Mononuclear cell (primary cell): Measurements from ENCODE around the gene GNAO1. TPM values are rescaled to one million over a fixed set of nuclear protein-coding genes. Genes with fewer than 3 reads are reported as not detected.

Source experiments
- H3K27me3 ChIP-seq: 2 replicates; pipeline ENCODE4 v1.6.0; 2011; ENCODE audit warnings: low read length, control low read depth; ENCODE audit not compliant: insufficient read depth
- H3K4me1 ChIP-seq: 2 replicates; pipeline ENCODE4 v1.5.1; 2011; ENCODE audit warnings: mild to moderate bottlenecking, low read length, control low read depth; ENCODE audit not compliant: insufficient read depth
- H3K4me3 ChIP-seq: 2 replicates; pipeline ENCODE4 v1.5.1; 2011; ENCODE audit warnings: mild to moderate bottlenecking, low read length, moderate library complexity
- H3K9me3 ChIP-seq: 2 replicates; pipeline ENCODE4 v1.5.1; 2011; ENCODE audit warnings: low read depth, mild to moderate bottlenecking, control low read depth, low read length
- total RNA-seq: library from RNA; depleted of rRNA; stranded (reverse); fragments of >200 nt; gene quantifications from one replicate; pipeline ENCODE4 v1.2.3, GENCODE V29; 2012

GNAO1 gene
- total RNA-seq, 1 donor = 0.84 TPM

GRCh38 chr16:56362057-56362655 is 170.9 kb downstream of the GNAO1 start:
- no peaks in the 10 kb centered on the region for H3K27me3 ChIP-seq
- no peak overlapping the region for H3K4me3 ChIP-seq

GRCh38 chr16:56362706-56363105 is 171.4 kb downstream of the GNAO1 start:
- Histone ChIP-seq H3K9me3 (no peaks in the 10 kb centered on the region), H3K4me1 (peaks cover 9% of the 10 kb centered on the region), H3K27me3 (no peaks in the 10 kb centered on the region), H3K4me3 (no peak overlapping the region)

More at GRCh38 chr16:56362057-56362655, 170.9 kb downstream of the GNAO1 start:
- Histone ChIP-seq H3K4me1 (peaks cover 14% of the 10 kb centered on the region), H3K9me3 (no peaks in the 10 kb centered on the region)

- Histone ChIP-seq H3K9me3 (no peaks in the 10 kb centered on the region), H3K27me3 (no peaks in the 10 kb centered on the region), H3K4me1 (peaks cover 4% of the 10 kb centered on the region), H3K4me3 (no peak overlapping the region)
Observed at GRCh38 chr16:56363181-56363716, 172.0 kb downstream of the GNAO1 start.

- no peaks in the 10 kb centered on the region for H3K9me3 ChIP-seq
- H3K4me3 ChIP-seq = no peak overlapping the region
- H3K27me3 ChIP-seq = no peaks in the 10 kb centered on the region
- peaks cover 4% of the 10 kb centered on the region for H3K4me1 ChIP-seq
Observed at GRCh38 chr16:56363781-56364565, 172.7 kb downstream of the GNAO1 start.

GRCh38 chr16:56364865-56365264 is 173.6 kb downstream of the GNAO1 start:
- H3K27me3 ChIP-seq = no peaks in the 10 kb centered on the region
- H3K4me3 ChIP-seq = no peak overlapping the region
- peaks cover under 1% of the 10 kb centered on the region for H3K4me1 ChIP-seq
- no peaks in the 10 kb centered on the region for H3K9me3 ChIP-seq

- no peaks in the 10 kb centered on the region for H3K9me3 ChIP-seq
- no peaks in the 10 kb centered on the region for H3K27me3 ChIP-seq
- H3K4me1 ChIP-seq = no peaks in the 10 kb centered on the region
- H3K4me3 ChIP-seq = no peak overlapping the region
Observed at GRCh38 chr16:56365552-56365951, 174.3 kb downstream of the GNAO1 start.

- Histone ChIP-seq H3K27me3 (no peaks in the 10 kb centered on the region), H3K4me1 (peaks cover under 1% of the 10 kb centered on the region), H3K4me3 (no peak overlapping the region), H3K9me3 (no peaks in the 10 kb centered on the region)
Observed at GRCh38 chr16:56366945-56367344, 175.7 kb downstream of the GNAO1 start.

- Histone ChIP-seq H3K4me1 (peaks cover 7% of the 10 kb centered on the region), H3K4me3 (no peak overlapping the region), H3K27me3 (no peaks in the 10 kb centered on the region)
Observed at GRCh38 chr16:56367764-56368163, 176.5 kb downstream of the GNAO1 start.

GRCh38 chr16:56368545-56368944 is 177.3 kb downstream of the GNAO1 start:
- H3K9me3 ChIP-seq = no peaks in the 10 kb centered on the region
- no peak overlapping the region for H3K4me3 ChIP-seq
- H3K27me3 ChIP-seq = no peaks in the 10 kb centered on the region
- peaks cover 7% of the 10 kb centered on the region for H3K4me1 ChIP-seq

More at GRCh38 chr16:56367764-56368163, 176.5 kb downstream of the GNAO1 start:
- no peaks in the 10 kb centered on the region for H3K9me3 ChIP-seq

- H3K27me3 ChIP-seq = no peaks in the 10 kb centered on the region
- no peaks in the 10 kb centered on the region for H3K9me3 ChIP-seq
Observed at GRCh38 chr16:56369202-56369601, 177.9 kb downstream of the GNAO1 start.

GRCh38 chr16:56370185-56370874 is 179.0 kb downstream of the GNAO1 start:
- peaks cover 7% of the 10 kb centered on the region for H3K4me1 ChIP-seq
- no peaks in the 10 kb centered on the region for H3K9me3 ChIP-seq
- H3K27me3 ChIP-seq = no peaks in the 10 kb centered on the region
- H3K4me3 ChIP-seq = no peak overlapping the region

More at GRCh38 chr16:56369202-56369601, 177.9 kb downstream of the GNAO1 start:
- peaks cover 7% of the 10 kb centered on the region for H3K4me1 ChIP-seq
- no peak overlapping the region for H3K4me3 ChIP-seq

GRCh38 chr16:56370875-56371659 is 179.8 kb downstream of the GNAO1 start:
- Histone ChIP-seq H3K27me3 (no peaks in the 10 kb centered on the region), H3K4me1 (peaks cover 7% of the 10 kb centered on the region), H3K9me3 (no peaks in the 10 kb centered on the region), H3K4me3 (no peak overlapping the region)

GRCh38 chr16:56371660-56371937 is 180.3 kb downstream of the GNAO1 start:
- no peaks in the 10 kb centered on the region for H3K9me3 ChIP-seq
- H3K4me1 ChIP-seq = peaks cover 7% of the 10 kb centered on the region
- no peak overlapping the region for H3K4me3 ChIP-seq
- no peaks in the 10 kb centered on the region for H3K27me3 ChIP-seq

- Histone ChIP-seq H3K27me3 (no peaks in the 10 kb centered on the region), H3K9me3 (no peaks in the 10 kb centered on the region), H3K4me1 (peaks cover 7% of the 10 kb centered on the region), H3K4me3 (no peak overlapping the region)
Observed at GRCh38 chr16:56372013-56372634, 180.8 kb downstream of the GNAO1 start.
